Skeletal muscle cell (primary cell): ENCODE measurements around the gene EPHX1.
"Not testable (repeated sequence)": the region's sequence is repeated elsewhere in the genome, so short reads cannot be mapped to it uniquely, and the experiment has no call there.

Experiments
- DNase-seq: peaks from one replicate; pipeline ENCODE4 v3.0.0-alpha.2; 2010; ENCODE audit warnings: low read depth
- H3K4me3 ChIP-seq: 2 replicates; pipeline ENCODE4 v1.5.1; 2011; ENCODE audit warnings: low read depth, mild to moderate bottlenecking, control low read depth, low read length, moderate library complexity

The EPHX1 gene

GRCh38 chr1:225875044-225875815, 65.3 kb downstream of the EPHX1 start:
- DNase-seq = no peak

GRCh38 chr1:225876900-225877510, 67.1 kb downstream of the EPHX1 start:
- H3K4me3 ChIP-seq = no peak overlapping the region
- DNase-seq = no peak

More at GRCh38 chr1:225875044-225875815, 65.3 kb downstream of the EPHX1 start:
- no peak overlapping the region for H3K4me3 ChIP-seq

- no peak for DNase-seq
- no peak overlapping the region for H3K4me3 ChIP-seq
These were observed 67.7 kb downstream of the EPHX1 start for GRCh38 chr1:225877580-225877979.

GRCh38 chr1:225878282-225878681, 68.4 kb downstream of the EPHX1 start:
- DNase-seq = no peak
- no peak overlapping the region for H3K4me3 ChIP-seq

DNA sequence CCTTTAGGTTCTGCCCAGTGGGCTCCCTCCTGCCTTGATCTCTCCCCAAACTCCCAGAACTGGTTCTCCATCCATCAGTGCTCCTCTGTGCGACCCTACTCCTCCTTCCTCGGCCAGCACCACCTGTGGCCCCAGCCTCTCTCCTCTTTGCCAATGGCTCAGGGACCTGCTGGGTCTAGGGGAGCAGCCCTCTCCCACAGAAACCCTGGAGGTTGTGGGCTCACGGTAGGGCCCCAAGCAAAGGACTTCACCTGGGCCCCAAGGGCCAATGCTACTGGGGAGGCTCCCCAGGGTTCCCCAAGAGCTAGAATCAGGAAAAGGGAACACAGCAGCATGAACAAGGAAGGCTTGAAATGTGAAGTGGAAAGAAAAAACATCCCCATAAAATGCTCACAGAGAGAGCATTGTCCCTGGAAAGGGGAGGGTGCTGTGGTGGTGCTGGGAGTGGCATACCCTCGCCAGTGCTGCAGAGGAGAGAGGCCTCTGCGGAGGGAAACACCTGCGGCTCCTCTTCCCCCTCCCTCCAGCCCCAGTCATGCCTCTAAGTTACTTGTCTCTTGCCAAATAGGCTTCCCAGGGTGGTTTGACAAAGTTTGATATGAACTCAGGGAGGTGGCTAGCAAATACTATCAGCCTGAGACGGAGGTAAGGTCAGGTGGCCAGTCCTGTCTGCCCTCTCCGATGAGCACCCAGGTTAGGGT, 69.7 kb downstream of the EPHX1 start:
- H3K4me3 ChIP-seq = no peak overlapping the region
- no peak for DNase-seq

GRCh38 chr1:225880222-225880588, 70.3 kb downstream of the EPHX1 start:
- DNase-seq = no peak
- no peak overlapping the region for H3K4me3 ChIP-seq

DNA sequence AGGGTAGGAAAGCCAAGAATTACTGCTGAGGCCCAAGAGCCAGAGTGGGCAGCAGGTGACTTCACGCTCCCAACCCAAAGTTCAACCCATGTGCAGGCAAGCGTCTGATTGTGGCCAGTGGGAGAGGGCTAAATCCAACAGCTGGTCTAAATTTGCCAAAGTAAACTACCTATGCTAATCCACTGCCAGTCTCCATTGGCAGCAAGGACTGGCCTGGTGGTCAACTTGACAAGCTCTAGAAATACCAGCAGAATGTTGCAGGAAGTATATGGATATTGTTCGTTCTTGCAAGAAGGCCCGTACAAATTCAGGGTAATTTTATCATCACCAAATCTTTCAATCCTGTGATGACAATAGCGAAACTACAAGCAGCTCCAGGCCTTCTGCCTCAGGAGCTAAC, 70.7 kb downstream of the EPHX1 start:
- no peak for DNase-seq
- H3K4me3 ChIP-seq = no peak overlapping the region

- peak overlapping the region; percentile 96 for H3K4me3 ChIP-seq
- DNase-seq = no peak
These were observed 71.4 kb downstream of the EPHX1 start for GRCh38 chr1:225881081-225881958.

- DNase-seq = peak; percentile 42
- H3K4me3 ChIP-seq = peak within 1 kb of the TSS; percentile 96
These were observed 72.2 kb downstream of the EPHX1 start, which contains the start of gene TMEM63A for GRCh38 chr1:225881959-225882693. Gene TMEM63A (minus strand): TSS chr1:225882380. CDS start chr1:225877580, 4,800 bp downstream.

- no peak for DNase-seq
- H3K4me3 ChIP-seq = peak overlapping the region; percentile 96
These were observed 73.0 kb downstream of the EPHX1 start for GRCh38 chr1:225882694-225883615.

GRCh38 chr1:225883616-225884265, 73.8 kb downstream of the EPHX1 start:
- H3K4me3 ChIP-seq = no peak overlapping the region

DNA sequence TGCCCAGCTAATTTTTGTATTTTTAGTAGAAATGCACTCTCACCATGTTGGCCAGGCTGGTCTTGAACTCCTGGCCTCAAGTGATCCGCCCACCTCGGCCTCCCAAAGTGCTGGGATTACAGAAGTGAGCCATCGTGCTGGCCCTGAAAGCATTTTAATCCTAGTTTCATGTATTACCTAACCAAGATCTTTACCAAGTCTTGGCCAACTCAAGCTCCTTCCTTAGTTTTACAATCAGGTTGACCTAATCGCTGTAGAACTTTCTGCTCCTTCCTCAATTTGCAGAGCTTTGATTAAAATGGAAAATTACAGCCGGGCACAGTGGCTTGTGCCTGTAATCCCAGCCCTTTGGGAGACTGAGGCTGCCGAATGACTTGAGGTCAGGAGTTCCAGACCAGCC, 75.4 kb downstream of the EPHX1 start:
- DNase-seq = no peak
- no peak overlapping the region for H3K4me3 ChIP-seq

More at GRCh38 chr1:225883616-225884265, 73.8 kb downstream of the EPHX1 start:
- DNase-seq = no peak

DNA sequence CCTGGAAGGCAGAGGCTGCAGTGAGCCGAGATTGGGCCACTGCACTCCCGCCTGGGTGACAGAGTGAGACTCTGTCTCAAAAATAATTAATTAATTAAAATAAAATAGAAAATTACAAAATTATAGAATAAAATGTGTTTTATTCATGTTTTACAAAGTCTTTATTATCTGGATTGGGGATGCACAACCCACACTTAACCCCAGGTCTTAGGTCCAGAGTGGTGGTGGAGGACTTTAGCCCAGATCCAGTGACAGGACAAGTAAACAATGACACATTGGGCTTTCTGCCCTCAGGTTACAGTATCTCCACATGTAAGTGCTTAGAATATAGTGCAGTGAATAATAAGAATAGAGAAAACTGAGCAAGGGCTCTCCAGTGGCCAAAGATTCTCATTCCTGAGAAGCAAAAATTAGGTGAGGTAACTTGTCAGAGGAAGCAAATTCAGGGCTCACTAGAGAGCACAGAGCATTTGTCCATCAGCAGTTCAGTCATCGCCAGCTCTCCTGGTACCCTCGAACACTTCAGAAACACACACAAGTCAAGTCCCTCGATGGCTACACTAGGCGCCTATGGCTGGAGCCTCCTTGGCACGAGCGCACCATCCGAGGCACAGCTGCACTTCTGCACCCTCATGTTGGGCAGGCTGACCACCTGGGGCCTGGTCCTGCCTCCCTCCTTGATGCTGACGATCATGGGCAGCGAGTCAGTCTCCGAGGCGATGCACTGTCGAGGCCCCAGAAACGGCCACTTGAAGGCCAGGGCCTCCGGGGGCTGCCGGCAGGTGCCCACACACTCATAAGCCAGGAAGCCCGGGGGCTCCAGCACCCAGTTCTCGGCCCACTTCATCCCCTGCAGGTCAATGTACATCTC, 76.5 kb downstream of the EPHX1 start:
- DNase-seq = no peak
- H3K4me3 ChIP-seq = no peak overlapping the region

- H3K4me3 ChIP-seq = no peak overlapping the region
- no peak for DNase-seq
These were observed 77.0 kb downstream of the EPHX1 start for GRCh38 chr1:225887030-225887314.

GRCh38 chr1:225887554-225888288, 77.8 kb downstream of the EPHX1 start:
- H3K4me3 ChIP-seq, DNase-seq: not testable (repeated sequence)

- H3K4me3 ChIP-seq = no peak overlapping the region
- DNase-seq = no peak
These were observed 78.5 kb downstream of the EPHX1 start for GRCh38 chr1:225888289-225888897.
